ENCODE measurements around the gene FAU. TPM values are rescaled to one million over a fixed set of nuclear protein-coding genes. Genes with fewer than 3 reads are reported as not detected.

The FAU gene
- total and polyA plus RNA-seq, 2 of the 13 experiments (the other 11 are each of a cell fraction or from before 2014, with no cell fraction given), result 374 to 869 TPM

- TF ChIP-seq ZNF280B (CRISPR knock-in tag; IDR thresholded peaks at IDR 0.05; ENCODE audit: borderline replicate concordance) (peak; percentile 59; the same call in 1 of the 2 replicates), JUN (CRISPR knock-in tag; IDR thresholded peaks at IDR 0.05) (0 out of 2 replicates have a peak, but pooled peaks have one; percentile 25), ZNF503 (CRISPR knock-in tag; IDR thresholded peaks at IDR 0.05) (0 out of 2 replicates have a peak, but pooled peaks have one; percentile 7), ELF1 (CRISPR knock-in tag; IDR thresholded peaks at IDR 0.05) (peak; percentile 90), ZNF639 (CRISPR knock-in tag; conservative IDR thresholded peaks at IDR 0.05) (no peak; the same call in 1 of the 2 replicates), ZNF274 (CRISPR knock-in tag; IDR thresholded peaks at IDR 0.05) (0 out of 2 replicates have a peak, but pooled peaks have one; percentile 21), RARA (CRISPR knock-in tag; IDR thresholded peaks at IDR 0.05) (no peak), ZBTB26 (CRISPR knock-in tag; IDR thresholded peaks at IDR 0.05; ENCODE audit: borderline replicate concordance) (peak; percentile 83; the same call in 1 of the 2 replicates), ZNF710 (CRISPR knock-in tag; IDR thresholded peaks at IDR 0.05; ENCODE audit: borderline replicate concordance) (0 out of 2 replicates have a peak, but pooled peaks have one; percentile 59), ZNF34 (CRISPR knock-in tag; IDR thresholded peaks at IDR 0.05; ENCODE audit: borderline replicate concordance) (0 out of 2 replicates have a peak, but pooled peaks have one; percentile 86), ZNF235 (CRISPR knock-in tag; IDR thresholded peaks at IDR 0.05; ENCODE audit: borderline replicate concordance) (peak; percentile 86), CTCF (CRISPR knock-in tag; IDR thresholded peaks at IDR 0.05) (peak; percentile 38), ZUFSP (CRISPR knock-in tag; IDR thresholded peaks at IDR 0.05; ENCODE audit: borderline replicate concordance) (no peak), U2AF1 (optimal IDR thresholded peaks at IDR 0.05; ENCODE audit: low read depth, low read length) (no peak), SATB2 (CRISPR knock-in tag; IDR thresholded peaks at IDR 0.05) (peak; percentile 55; the same call in 1 of the 2 replicates)
These were observed at the start of gene FAU, which contains the start of gene MRPL49 (continued) for GRCh38 chr11:65121865-65122696.

Measured in HepG2 (cell line).